GM23248 (cell line): ENCODE results near the gene XYLT2. TPM values are rescaled to one million over a fixed set of nuclear protein-coding genes. Genes with fewer than 3 reads are reported as not detected.
A peak's percentile ranks its signal among the peaks of the same experiment; 100 is the strongest.

Source experiments
- DNase-seq: peaks from one replicate; pipeline ENCODE4 v3.0.0-alpha.2; 2015
- H2AFZ ChIP-seq: fragments of 200-600 bp; sonication (generic); 2 replicates; pipeline ENCODE4 v1.6.1; 2016; ENCODE audit warnings: antibody characterized with exemption
- H3F3A ChIP-seq: fragments of 200-600 bp; sonication (generic); 2 replicates; pipeline ENCODE4 v1.6.1; 2016; ENCODE audit warnings: mild to moderate bottlenecking, antibody characterized with exemption, mixed run types; ENCODE audit not compliant: insufficient read depth
- H3K27ac ChIP-seq: fragments of 200-600 bp; sonication (generic); 2 replicates; pipeline ENCODE4 v1.5.1; 2016; ENCODE audit warnings: mild to moderate bottlenecking
- H3K27me3 ChIP-seq: fragments of 200-600 bp; sonication (generic); replicated peaks from 2 replicates; pipeline ENCODE4 v1.6.1; 2016; ENCODE audit warnings: mild to moderate bottlenecking; ENCODE audit not compliant: insufficient read depth
- H3K36me3 ChIP-seq: fragments of 200-600 bp; sonication (generic); 2 replicates; pipeline ENCODE4 v1.6.1; 2016; ENCODE audit warnings: low read depth, mild to moderate bottlenecking
- H3K4me1 ChIP-seq: fragments of 200-600 bp; sonication (generic); 2 replicates; pipeline ENCODE4 v1.6.1; 2016; ENCODE audit warnings: mild to moderate bottlenecking; ENCODE audit not compliant: insufficient read depth
- H3K4me2 ChIP-seq: fragments of 200-600 bp; sonication (generic); one replicate; pipeline ENCODE4 v1.6.1; 2016; ENCODE audit warnings: mild to moderate bottlenecking; ENCODE audit not compliant: unreplicated experiment
- H3K4me3 ChIP-seq: fragments of 200-600 bp; sonication (generic); 2 replicates; pipeline ENCODE4 v1.5.1; 2016; ENCODE audit warnings: mild to moderate bottlenecking
- H3K79me2 ChIP-seq: fragments of 200-600 bp; sonication (generic); 2 replicates; pipeline ENCODE4 v1.6.1; 2016; ENCODE audit warnings: mild to moderate bottlenecking; ENCODE audit not compliant: insufficient read depth
- H3K9ac ChIP-seq: fragments of 200-600 bp; sonication (generic); 2 replicates; pipeline ENCODE4 v1.6.1; 2016; ENCODE audit warnings: mild to moderate bottlenecking
- H3K9me2 ChIP-seq: fragments of 200-600 bp; sonication (generic); 2 replicates; pipeline ENCODE4 v1.6.1; 2016; ENCODE audit warnings: mixed run types, mild to moderate bottlenecking, moderate library complexity; ENCODE audit not compliant: insufficient read depth
- H3K9me3 ChIP-seq: fragments of 200-600 bp; sonication (generic); one replicate; pipeline ENCODE4 v1.6.1; 2017; ENCODE audit warnings: low read depth
- H4K20me1 ChIP-seq: fragments of 200-600 bp; sonication (generic); 2 replicates; pipeline ENCODE4 v1.6.0; 2016; ENCODE audit not compliant: insufficient read depth
- EZH2 ChIP-seq: fragments of 200-600 bp; sonication (generic); IDR thresholded peaks from 2 replicates; pipeline ENCODE4 v1.6.1; 2018; ENCODE audit warnings: antibody characterized with exemption, mild to moderate bottlenecking; ENCODE audit not compliant: insufficient read depth, poor library complexity, severe bottlenecking
- EZH2phosphoT487 ChIP-seq: fragments of 200-600 bp; sonication (generic); IDR thresholded peaks from 2 replicates; pipeline ENCODE4 v1.6.1; 2018; ENCODE audit warnings: antibody characterized with exemption, moderate library complexity, mild to moderate bottlenecking, low read depth; ENCODE audit not compliant: insufficient read depth
- WGBS, 2 experiments: methylation state at CpG; one replicate each; pipeline ENCODE4 v1.1.6; 2015 to 2017; ENCODE audit warnings: low lambda C conversion rate in 2 of 2, low coverage in 1 of 2; ENCODE audit errors: missing lambda C conversion rate in 2 of 2; 5-methylcytosine and 5-hydroxymethylcytosine counted together
- in situ Hi-C: fragments of 300-500 bp; cut with MboI; formaldehyde crosslinking; loops from 2 replicates; pipeline ENCODE4 v1.15.0; 2020
- polyA plus RNA-seq: library from polyadenylated mRNA; unstranded; fragments of >200 nt; fragmentation: Nextera tagmentation; extraction: Ambion mirVana; gene quantifications from 2 replicates; pipeline ENCODE4 v1.2.1, GENCODE V29; 2016
- total RNA-seq: library from RNA; depleted of rRNA; stranded (reverse); fragments of >200 nt; shearing (Covaris generic); gene quantifications from 2 replicates; pipeline ENCODE4 v1.2.3, GENCODE V29; 2014

Gene XYLT2
- total and polyA plus RNA-seq, 2 experiments from 2014 or later: 25.3 to 43.6 TPM

- H3K4me2 ChIP-seq: no peak overlapping the region
- no peaks in the 10 kb centered on the region for H3K27me3 ChIP-seq
- no peaks in the 10 kb centered on the region for H3K9me3 ChIP-seq
- 85 to 91% methylated on average over 4 of the region's 4 CpGs for WGBS, 2 experiments
- H3K36me3 ChIP-seq: no peaks in the 10 kb centered on the region
- H3K4me3 ChIP-seq: no peak overlapping the region
- no peak for DNase-seq
- no peaks in the 10 kb centered on the region for H4K20me1 ChIP-seq
- no peak overlapping the region for H3K27ac ChIP-seq
- H3K9ac ChIP-seq: no peak overlapping the region
- H3K4me1 ChIP-seq: peaks cover 6% of the 10 kb centered on the region; the same call in 1 of the 2 replicates
- no peak overlapping the region for H2AFZ ChIP-seq
- no peaks in the 10 kb centered on the region for H3F3A ChIP-seq
- H3K9me2 ChIP-seq: no peaks in the 10 kb centered on the region
- in situ Hi-C loops: no loop called here
- no peak for TF ChIP-seq EZH2
- no peak for TF ChIP-seq EZH2phosphoT487
- H3K79me2 ChIP-seq: no peaks in the 10 kb centered on the region
These were observed 38.3 kb upstream of the XYLT2 start for GRCh38 chr17:50307654-50308053.

- no peaks in the 10 kb centered on the region for H3K9me2 ChIP-seq
- 95 to 96% methylated on average over 4 of the region's 4 CpGs for WGBS, 2 experiments
- no peak overlapping the region for H2AFZ ChIP-seq
- H3K27me3 ChIP-seq: 0 out of 2 replicates have a peak, but pooled peaks cover 3% of the 10 kb centered on the region
- H3F3A ChIP-seq: no peaks in the 10 kb centered on the region
- peak; percentile 42 for DNase-seq
- no peaks in the 10 kb centered on the region for H3K9me3 ChIP-seq
- no peaks in the 10 kb centered on the region for H3K36me3 ChIP-seq
- no peak overlapping the region for H3K27ac ChIP-seq
- H4K20me1 ChIP-seq: no peaks in the 10 kb centered on the region
- in situ Hi-C loops: no loop called here
- H3K9ac ChIP-seq: no peak overlapping the region
- peaks cover 6% of the 10 kb centered on the region; the same call in 1 of the 2 replicates for H3K4me1 ChIP-seq
- H3K4me2 ChIP-seq: no peak overlapping the region
- TF ChIP-seq EZH2 (no peak), EZH2phosphoT487 (no peak)
- H3K79me2 ChIP-seq: no peaks in the 10 kb centered on the region
- H3K4me3 ChIP-seq: no peak overlapping the region
These were observed 37.3 kb upstream of the XYLT2 start for GRCh38 chr17:50308666-50309065.

GRCh38 chr17:50310455-50311111, 35.3 kb upstream of the XYLT2 start:
- Histone ChIP-seq H3K9me3 (no peaks in the 10 kb centered on the region), H3K4me2 (no peak overlapping the region), H3K27me3 (0 out of 2 replicates have a peak, but pooled peaks cover 3% of the 10 kb centered on the region), H3F3A (no peaks in the 10 kb centered on the region), H3K4me1 (peaks cover 6% of the 10 kb centered on the region; the same call in 1 of the 2 replicates), H4K20me1 (no peaks in the 10 kb centered on the region), H3K9me2 (no peaks in the 10 kb centered on the region), H3K79me2 (no peaks in the 10 kb centered on the region), H3K36me3 (no peaks in the 10 kb centered on the region), H3K9ac (no peak overlapping the region), H2AFZ (no peak overlapping the region), H3K27ac (no peak overlapping the region), H3K4me3 (no peak overlapping the region)
- 9 to 17% methylated on average over 3 of the region's 3 CpGs for WGBS, 2 experiments
- TF ChIP-seq EZH2phosphoT487 (no peak), EZH2 (no peak)
- in situ Hi-C loops: no loop called here
- peak; percentile 21 for DNase-seq

- in situ Hi-C loops: no loop called here
- TF ChIP-seq EZH2: no peak
- Histone ChIP-seq H3K9ac (no peak overlapping the region), H3K4me3 (no peak overlapping the region), H3K79me2 (no peaks in the 10 kb centered on the region), H4K20me1 (no peaks in the 10 kb centered on the region), H3K9me3 (no peaks in the 10 kb centered on the region), H3K36me3 (no peaks in the 10 kb centered on the region), H3K27ac (no peak overlapping the region), H3F3A (no peaks in the 10 kb centered on the region), H3K9me2 (no peaks in the 10 kb centered on the region), H2AFZ (no peak overlapping the region), H3K27me3 (0 out of 2 replicates have a peak, but pooled peaks cover 3% of the 10 kb centered on the region), H3K4me2 (no peak overlapping the region), H3K4me1 (peaks cover 6% of the 10 kb centered on the region; the same call in 1 of the 2 replicates)
- 78 to 95% methylated on average over 1 of the region's 1 CpG for WGBS, 2 experiments
- no peak for DNase-seq
These were observed 34.8 kb upstream of the XYLT2 start for GRCh38 chr17:50311112-50311460.
